Measurements from ENCODE around the gene FOXR2. TPM values are rescaled to one million over a fixed set of nuclear protein-coding genes. Genes with fewer than 3 reads are reported as not detected.

The FOXR2 gene, protein sequence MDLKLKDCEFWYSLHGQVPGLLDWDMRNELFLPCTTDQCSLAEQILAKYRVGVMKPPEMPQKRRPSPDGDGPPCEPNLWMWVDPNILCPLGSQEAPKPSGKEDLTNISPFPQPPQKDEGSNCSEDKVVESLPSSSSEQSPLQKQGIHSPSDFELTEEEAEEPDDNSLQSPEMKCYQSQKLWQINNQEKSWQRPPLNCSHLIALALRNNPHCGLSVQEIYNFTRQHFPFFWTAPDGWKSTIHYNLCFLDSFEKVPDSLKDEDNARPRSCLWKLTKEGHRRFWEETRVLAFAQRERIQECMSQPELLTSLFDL
- not detected for polyA plus RNA-seq (ENCODE audit: insufficient read length)

DNA sequence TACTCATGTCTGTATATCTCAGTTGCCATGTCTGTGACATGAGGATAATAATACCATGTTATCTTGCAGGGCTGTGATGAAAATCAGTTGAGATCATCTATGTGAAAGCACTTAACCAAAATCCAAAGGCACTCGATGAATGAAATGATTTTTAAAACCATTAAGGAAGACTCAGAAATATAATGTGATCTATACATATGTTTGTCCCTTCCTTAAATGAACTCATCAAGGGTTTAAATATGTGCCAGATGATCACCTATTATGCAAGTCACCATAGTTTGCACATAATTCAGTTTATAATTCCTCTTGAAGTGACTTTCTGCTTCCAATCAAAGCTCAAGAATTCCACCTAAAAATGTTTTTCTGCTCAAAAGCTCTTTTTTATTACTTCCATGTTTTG is at the start of gene FOXR2:
TSS of gene FOXR2 (plus strand) at position 301 of the 400 bp plus-strand sequence. CDS start 312 bp downstream, outside the sequence.
- no peak for DNase-seq (ENCODE audit: low read depth)

DNA sequence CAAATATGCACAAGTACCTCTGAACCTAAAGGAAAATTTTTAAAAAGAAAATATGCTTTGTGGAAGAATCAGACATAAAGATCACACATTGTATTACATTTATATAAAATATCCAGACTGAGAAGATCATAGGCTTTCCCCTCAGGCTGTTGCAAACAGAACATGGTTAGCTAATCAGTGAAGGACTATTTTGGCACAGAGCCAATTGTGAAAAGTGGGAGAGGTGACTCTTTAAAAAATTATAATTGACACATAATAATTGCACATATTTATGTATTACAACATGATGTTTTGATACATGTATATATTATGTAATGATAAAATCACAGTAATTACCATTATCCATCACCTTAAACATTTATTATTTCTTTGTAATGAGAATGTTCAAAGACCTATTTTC is 44.1 kb upstream of the FOXR2 start:
- no peak for DNase-seq (ENCODE audit: low read depth)

DNA sequence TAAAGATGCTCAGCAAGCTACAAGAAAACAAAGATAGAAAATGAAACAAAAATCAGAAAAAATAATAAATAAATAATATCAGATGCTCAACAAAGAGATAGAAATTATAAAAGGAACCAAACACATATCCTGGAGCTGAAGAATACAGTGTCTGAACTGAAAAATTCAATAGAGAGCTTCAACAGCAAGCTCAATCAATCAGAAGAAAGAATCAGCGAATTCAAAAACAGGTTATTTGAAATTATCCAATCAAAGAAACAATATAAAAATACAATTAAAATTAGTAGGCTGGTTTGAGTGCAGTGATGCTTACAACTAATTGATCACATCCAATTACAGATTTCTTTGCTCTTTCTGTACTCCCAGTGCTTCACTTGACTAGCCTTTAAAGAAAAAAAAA is 40.8 kb upstream of the FOXR2 start:
- no peak for DNase-seq (ENCODE audit: low read depth)

DNA sequence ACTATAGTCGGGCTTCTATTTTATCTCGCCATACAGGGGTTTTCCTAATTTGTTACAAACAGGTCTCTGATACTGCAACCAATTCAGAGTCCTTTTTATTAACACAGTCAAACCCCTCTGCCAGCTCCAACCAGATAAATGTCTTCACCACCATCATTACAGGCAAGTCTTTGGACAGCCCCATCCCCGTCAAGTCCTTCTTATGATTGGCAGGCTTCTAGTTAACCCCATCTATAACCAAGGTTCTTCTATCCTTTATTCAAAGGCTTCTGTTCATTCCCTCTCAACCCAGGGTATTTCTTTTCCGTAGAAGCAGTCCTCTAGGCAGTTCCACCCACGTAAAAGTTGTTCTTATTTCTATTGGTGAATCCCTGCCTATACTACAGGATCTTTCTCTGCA is 29.9 kb upstream of the FOXR2 start:
- DNase-seq (ENCODE audit: low read depth) = no peak

DNA sequence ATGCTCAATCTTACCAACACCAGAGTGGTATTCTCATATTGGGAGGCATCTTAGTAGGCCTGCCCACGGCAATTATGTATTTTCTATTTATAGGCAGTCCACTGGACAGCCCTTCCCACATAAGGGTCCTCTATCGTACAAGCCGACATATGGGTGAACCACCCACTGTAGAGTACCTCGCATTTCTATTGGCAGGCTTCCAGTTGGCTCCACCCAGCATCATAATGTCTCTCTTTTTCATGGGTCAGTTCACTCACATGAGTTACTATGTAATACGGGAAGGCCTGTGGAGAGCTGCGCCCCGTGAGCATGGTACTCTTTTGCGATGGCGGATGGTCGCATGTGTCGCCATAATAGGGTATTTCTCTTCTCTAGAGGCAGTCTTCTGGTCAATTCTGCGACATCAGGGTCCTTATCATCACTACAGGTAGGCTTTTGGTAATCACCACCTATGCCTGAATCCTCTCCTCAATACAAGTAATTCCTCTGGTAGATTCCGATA is 29.4 kb upstream of the FOXR2 start:
- DNase-seq (ENCODE audit: low read depth) = no peak

DNA sequence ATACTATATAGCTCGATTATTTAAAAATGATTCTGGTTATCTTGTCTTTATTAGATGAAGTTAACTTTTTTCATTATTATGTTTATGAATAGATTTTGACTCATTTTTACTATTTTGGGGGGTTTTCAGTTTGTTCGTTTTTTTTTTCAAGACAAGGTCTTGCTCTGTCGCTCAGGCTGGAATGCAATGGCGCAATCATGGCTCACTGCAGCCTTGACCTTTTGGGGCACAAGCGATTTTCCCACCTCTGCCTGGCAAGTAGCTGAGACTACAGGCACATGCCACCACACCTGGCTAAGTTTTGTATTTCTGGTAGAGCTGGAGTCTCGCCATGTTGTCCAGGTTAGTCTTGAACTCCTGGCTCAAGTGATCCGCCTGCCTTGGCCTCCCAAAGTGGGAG is 24.9 kb upstream of the FOXR2 start:
- DNase-seq (ENCODE audit: low read depth) = no peak

DNA sequence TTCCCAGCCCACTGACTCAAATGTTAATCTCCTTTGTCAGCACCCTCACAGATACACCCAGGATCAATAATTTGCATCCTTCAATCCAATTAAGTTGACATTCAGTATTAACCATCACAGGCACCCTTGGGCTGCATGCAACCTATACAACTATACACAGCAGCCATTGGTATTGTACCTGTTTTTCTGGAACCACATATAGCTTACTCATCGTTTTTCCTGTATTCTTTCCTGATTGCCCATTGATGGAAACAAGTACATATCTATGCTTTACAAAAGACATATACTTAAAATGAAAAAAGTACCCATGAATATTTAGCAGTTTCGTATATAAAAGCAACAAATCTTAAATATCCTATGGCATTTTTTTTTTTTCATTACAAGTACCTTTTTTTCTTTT is 3.7 kb upstream of the FOXR2 start:
- no peak for DNase-seq (ENCODE audit: low read depth)

DNA sequence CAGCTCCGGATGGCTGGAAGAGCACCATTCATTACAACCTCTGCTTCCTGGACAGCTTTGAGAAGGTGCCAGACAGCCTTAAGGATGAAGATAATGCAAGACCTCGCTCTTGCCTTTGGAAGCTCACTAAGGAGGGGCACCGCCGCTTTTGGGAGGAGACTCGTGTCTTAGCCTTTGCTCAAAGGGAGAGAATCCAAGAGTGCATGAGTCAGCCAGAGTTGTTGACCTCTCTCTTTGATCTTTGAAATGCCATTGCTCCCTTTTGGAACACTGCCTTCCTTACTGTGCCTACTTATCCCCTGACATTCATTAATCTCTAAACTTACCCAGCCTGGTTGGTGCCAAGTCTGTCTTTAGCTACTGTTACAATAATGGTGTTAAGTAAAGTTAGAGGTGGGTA is 1.2 kb downstream of the FOXR2 start:
- DNase-seq (ENCODE audit: low read depth) = no peak

DNA sequence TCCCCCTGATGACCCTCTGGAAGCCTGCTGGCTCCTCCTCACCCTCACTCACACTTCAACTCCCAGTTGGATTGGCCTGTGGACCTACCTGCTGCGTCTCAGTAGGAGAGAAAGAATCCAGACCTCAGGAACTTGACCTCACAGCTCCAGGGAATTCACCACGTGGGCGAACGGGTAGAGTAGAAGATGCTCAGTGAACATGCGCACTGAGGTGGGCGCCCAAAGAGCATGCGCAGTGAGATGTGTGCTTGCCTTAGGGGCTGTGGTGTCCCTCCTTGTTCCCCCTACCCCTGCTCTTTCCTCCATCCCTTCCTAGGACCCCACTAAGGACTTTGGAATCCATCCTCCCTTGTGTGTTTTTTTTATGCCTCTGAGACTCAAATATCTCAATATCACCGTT is 12.9 kb downstream of the FOXR2 start:
- no peak for DNase-seq (ENCODE audit: low read depth)

DNA sequence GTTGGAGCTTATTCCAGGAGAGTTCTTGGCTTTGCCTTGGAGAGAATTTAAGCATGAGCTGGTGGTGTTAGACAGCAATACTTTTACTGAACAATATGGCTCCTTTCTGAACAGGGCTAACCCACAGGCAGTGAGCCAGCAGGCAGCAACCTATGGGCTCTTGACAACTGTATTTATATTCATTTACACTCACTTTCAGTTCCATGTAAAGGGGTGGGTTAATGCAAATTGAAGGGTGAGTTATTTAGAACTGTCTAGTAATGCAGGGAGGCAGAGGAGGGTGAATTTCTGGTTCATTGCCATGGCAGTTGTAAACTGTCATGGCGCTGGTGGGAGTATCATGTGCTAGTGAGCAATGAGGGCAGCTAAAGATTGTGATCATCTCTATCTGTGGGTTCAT is 15.7 kb downstream of the FOXR2 start:
- no peak for DNase-seq (ENCODE audit: low read depth)

DNA sequence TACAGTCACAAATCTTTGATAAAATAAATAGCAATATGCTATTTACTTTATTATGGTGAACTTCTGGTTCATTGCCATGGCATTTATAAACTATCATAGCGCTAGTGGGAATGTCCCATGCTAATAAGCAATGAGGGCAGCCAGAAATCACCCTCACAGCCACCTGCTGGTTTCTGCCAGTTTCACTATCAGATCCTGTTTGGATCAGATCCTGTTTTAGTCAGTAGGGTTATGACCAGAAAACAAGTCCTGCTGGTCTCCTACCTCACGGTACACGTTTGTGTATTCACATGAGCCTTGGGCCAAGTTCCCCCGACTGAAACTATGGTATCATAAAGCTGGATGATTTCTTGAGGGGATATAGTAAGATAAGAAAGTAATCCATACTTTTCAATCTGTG is 17.7 kb downstream of the FOXR2 start:
- no peak for DNase-seq (ENCODE audit: low read depth)

DNA sequence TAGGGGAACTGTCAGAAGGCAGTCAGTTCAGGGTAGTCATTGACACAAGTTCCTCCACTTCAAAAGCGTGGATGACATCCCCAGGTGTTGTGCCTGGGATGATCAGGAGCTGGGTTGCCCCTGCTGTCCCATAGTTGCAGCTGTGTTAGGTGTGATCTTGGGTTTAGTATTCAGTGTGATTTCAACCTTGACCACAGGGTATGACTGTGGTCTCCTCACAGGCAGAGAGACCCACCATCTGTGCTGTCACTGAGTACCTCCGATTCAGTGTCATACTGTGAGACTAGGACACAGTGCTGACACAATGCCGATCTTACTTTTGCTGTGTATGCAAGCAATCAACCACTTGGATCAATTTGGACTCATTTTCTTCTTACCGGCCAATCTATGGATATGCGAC is 25.2 kb downstream of the FOXR2 start:
- no peak for DNase-seq (ENCODE audit: low read depth)

DNA sequence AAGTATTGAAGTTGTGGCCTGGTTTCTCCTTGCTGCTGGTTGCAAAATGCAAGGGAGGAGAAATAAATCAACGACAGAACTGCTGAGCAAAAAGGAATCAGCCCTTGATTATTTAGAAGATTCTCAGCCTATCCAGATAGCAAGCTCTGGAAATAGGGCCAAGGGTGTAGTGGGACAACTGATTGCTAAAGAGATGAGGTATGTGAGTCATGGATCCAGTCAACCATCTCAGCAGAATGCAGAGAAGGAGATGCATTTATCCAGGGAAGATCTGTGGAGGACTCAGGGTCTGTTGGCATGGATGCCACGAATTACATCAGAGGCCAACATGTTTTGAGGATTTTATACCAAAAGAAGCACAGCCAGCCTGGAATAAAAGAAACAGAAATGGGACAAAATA is 36.7 kb downstream of the FOXR2 start:
- no peak for DNase-seq (ENCODE audit: low read depth)

DNA sequence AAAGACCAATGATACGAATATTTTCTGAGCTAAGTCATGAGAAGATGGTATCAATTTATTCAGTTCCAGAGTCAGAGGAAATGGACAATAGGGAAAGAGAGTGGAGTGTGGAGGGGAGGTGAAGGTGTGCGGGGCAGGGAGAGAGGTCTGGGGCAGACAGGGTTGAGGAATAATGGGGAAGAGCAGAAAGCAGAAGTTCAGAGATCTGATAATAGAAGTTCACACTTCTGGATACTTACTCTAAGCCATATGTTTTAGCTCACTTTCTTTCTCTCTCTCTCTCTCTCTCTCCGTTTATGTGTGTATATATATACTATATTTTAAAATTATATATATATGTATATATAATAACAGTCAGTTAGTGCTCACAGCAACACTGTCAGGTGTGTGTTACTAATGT is 40.4 kb downstream of the FOXR2 start:
- DNase-seq (ENCODE audit: low read depth) = no peak

DNA sequence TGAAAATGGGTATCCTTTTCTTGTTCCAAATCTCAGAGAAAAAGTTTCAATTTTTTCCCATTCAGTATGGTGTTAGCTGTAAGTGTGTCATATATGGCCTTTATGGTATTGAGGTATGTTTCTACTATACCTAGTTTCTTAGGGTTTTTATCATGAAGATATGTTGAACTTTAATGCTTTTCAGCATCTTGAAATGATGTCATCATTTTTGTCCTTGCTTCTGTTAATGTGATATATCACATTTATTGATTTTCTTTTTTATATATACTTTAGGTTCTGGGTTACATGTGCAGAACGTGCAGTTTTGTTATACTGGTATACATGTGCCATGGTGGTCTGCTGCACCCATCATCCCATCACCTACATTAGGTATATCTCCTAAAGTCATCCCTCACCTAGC is 44.9 kb downstream of the FOXR2 start:
- no peak for DNase-seq (ENCODE audit: low read depth)

Other genes with a start within 250 kb of the FOXR2 start
- gene MAGEH1, start 171.3 kb upstream of the FOXR2 start, polyA plus RNA-seq (ENCODE audit: insufficient read length) = 39.9 TPM
- 3.5 TPM for gene USP51, start 133.6 kb upstream of the FOXR2 start, polyA plus RNA-seq (ENCODE audit: insufficient read length)
- 17.2 TPM for gene RRAGB, start 94.3 kb downstream of the FOXR2 start, polyA plus RNA-seq (ENCODE audit: insufficient read length)